Upper lobe of left lung (tissue), 4 donors: ENCODE measurements around the gene FAM107A.

ENCODE experiments used
- POLR2AphosphoS5 ChIP-seq, 2 donors: sonication (generic); formaldehyde crosslinking; IDR thresholded peaks; one replicate each; pipeline ENCODE4 v1.5.1; 2017; ENCODE audit warnings: antibody characterized with exemption in 2 of 2
- TF ChIP-seq, protein P1 (sequence below), 6 experiments: fragments of 450-650 bp in 4 of 6; fragments of 200-600 bp in 2 of 6; sonication (generic) in 2 of 6; IDR thresholded peaks; one replicate each; pipeline ENCODE4 v1.5.1; 2016 to 2019; ENCODE audit warnings: antibody characterized with exemption in 6 of 6

DNA sequence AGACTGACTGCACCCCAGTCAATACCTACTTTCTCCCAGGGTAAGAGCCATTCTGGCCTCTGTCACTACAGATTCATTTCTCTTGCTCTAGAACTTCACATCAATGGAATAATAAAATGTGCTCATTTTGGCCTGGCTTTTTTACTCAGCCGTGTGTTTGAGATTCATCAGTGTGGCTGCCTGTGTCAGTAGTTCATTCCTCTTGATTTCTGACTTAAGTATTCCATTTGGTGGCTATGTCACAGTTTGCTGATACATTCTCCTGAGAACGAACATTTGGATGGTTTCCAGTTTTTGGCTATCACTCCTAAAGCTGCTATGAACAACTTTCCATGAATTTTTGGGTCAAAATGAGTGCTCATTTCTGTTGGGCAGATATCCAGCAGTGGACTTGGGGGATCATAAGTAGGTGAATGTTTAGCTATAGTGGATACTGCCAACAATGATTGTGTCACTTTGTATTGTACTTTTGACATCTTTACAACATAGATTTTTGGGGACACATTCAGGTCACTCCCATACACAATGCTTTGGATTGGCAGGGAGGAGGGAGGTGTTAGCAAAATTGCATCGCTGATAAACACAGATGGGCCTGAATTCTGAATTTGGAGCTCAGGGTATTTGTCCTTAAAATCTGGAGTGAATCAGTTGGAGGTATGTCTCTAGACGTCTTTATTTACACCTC, 19.8 kb upstream of the FAM107A start:
- TF ChIP-seq, protein P1, sequence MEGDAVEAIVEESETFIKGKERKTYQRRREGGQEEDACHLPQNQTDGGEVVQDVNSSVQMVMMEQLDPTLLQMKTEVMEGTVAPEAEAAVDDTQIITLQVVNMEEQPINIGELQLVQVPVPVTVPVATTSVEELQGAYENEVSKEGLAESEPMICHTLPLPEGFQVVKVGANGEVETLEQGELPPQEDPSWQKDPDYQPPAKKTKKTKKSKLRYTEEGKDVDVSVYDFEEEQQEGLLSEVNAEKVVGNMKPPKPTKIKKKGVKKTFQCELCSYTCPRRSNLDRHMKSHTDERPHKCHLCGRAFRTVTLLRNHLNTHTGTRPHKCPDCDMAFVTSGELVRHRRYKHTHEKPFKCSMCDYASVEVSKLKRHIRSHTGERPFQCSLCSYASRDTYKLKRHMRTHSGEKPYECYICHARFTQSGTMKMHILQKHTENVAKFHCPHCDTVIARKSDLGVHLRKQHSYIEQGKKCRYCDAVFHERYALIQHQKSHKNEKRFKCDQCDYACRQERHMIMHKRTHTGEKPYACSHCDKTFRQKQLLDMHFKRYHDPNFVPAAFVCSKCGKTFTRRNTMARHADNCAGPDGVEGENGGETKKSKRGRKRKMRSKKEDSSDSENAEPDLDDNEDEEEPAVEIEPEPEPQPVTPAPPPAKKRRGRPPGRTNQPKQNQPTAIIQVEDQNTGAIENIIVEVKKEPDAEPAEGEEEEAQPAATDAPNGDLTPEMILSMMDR (IDR thresholded peaks at IDR 0.05) = no peak
- no peak for TF ChIP-seq POLR2AphosphoS5 (IDR thresholded peaks at IDR 0.05)
